AG20443 (cell line): Measurements from ENCODE around the gene PSTPIP2.
"Not testable (repeated sequence)": the region's sequence is repeated elsewhere in the genome, so short reads cannot be mapped to it uniquely, and the experiment has no call there.

Experiments used
- DNase-seq: peaks from one replicate; pipeline ENCODE4 v3.0.0; 2012; ENCODE audit warnings: low spot score, mixed read lengths

The PSTPIP2 gene

DNA sequence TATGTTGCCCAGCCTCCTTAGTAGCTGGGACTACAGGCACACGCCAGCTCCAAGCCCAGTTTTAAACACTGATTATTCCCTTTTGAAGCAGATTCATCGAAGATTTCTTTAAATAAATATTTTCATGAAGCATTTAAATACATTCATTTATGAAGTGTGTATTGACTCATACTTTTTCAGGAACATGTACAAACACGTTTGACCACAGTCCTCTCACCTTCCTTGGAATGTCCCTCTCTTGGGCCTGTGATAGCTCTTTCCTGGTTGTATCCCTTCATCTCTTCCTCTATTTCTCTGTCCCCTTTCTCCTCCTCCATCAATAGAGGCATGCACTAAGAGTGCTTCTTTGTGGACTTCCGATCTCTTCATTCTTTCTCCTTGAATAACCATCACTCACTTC lies 2.5 kb downstream of the PSTPIP2 start:
- no peak for DNase-seq

DNA sequence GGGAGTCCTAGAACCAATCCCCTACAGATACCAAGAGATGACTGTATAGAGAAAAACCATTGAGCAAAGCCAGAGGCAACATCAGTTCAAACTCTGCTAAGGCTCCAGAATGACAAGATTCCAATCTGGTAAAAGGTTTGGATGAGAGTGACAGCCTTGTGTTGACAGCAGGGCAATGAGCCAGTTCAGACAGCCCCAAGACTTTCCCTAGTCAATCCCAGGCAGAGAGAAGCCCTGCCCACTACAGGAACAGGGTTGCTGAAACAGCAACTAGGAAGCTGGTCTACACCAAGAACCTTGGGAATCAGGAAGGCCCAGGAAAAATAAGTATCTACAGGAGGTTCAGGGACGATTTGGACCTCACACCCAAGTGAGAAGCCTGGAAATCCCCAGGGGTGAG lies 3.3 kb downstream of the PSTPIP2 start:
- no peak for DNase-seq

DNA sequence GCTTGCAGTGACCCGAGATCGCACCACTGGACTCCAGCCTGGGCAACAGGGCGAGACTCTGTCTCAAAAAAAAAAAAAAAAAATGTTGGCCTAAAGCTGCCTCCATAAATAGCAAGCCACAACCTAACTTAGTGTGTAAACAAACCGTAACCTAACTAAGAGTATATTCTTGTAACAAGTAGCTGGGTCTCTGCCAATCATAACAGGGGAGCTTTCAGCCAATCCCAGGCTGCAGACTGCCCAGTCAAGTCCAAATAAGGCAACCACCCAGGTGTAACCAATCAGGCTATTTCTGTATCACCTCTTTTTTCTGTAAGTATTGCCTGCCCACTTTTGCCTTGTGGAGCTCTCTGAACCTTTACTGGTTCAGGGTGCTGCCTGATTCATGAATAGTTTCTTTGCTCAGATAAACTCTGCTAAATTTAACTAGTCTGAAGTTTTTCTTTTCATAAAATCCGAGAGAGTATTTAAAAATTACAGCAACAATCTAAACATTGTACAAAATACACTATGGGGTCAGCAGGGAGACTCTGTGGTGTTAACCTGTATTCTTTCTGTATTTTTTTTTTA lies 4.5 kb downstream of the PSTPIP2 start:
- DNase-seq: no peak

GRCh38 chr18:46062781-46063180 lies 9.3 kb downstream of the PSTPIP2 start:
- DNase-seq: no peak

GRCh38 chr18:46061796-46062195 lies 10.3 kb downstream of the PSTPIP2 start:
- no peak for DNase-seq

DNA sequence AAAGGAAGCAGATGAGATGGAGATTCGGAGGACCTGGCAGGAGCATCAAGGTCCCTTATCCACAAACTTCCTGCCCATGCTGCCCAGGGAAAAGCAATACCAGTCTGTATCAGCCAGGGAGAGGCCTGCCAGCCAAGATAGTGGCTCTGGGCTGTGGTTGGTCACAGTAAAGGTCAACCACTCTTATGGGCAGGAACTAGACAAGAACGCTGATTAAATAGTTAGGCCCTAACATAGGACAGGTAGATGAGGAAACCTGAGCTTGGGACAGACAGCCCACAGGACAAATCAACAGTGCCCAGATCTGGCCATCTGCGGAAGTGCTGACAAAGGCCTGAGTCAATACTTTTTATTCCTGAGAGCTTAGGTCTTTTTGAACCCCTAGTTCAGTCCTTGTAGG lies 10.7 kb downstream of the PSTPIP2 start:
- no peak for DNase-seq

DNA sequence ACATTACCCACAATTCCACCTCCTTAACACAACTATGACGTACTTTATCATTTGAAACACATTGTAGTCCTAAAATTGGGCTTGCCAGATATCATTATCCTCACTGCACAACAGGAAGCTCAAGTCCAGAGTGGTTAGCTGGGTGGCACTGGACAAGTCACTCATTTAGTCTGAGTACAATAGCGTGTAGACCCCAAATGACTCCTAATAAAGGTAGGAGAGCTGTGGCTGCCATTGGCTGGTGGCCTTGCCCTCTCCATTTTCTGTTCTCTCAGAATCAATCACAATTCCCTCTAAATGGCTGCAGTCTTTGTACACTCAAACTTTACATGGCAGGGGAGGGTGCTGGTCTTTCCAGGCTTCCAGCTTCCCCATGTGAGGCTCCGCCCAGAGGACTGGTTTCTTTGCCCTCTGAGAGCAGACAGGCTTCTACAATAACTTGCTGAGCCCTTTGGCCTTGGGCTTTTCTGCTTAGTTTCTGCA lies 11.7 kb downstream of the PSTPIP2 start:
- no peak for DNase-seq

DNA sequence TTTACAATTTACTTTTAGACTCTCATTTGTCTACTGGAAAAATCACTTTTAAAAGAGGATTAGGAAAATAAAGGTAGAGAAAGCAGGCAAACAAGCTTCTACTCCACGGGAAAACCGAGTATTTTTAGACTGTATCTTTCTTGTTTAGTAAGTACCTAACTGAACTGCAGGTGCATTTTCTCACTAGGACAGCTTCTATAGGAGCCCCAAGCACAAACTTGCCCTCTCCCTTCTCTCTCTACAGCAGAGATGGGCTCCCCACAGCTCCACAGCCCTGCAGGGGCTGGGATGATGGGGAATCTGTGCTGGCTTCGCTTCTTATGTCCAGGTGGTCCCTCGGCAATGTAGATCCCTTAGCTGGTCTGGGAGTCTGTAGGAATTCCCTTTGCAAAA lies 16.2 kb downstream of the PSTPIP2 start:
- DNase-seq: no peak

DNA sequence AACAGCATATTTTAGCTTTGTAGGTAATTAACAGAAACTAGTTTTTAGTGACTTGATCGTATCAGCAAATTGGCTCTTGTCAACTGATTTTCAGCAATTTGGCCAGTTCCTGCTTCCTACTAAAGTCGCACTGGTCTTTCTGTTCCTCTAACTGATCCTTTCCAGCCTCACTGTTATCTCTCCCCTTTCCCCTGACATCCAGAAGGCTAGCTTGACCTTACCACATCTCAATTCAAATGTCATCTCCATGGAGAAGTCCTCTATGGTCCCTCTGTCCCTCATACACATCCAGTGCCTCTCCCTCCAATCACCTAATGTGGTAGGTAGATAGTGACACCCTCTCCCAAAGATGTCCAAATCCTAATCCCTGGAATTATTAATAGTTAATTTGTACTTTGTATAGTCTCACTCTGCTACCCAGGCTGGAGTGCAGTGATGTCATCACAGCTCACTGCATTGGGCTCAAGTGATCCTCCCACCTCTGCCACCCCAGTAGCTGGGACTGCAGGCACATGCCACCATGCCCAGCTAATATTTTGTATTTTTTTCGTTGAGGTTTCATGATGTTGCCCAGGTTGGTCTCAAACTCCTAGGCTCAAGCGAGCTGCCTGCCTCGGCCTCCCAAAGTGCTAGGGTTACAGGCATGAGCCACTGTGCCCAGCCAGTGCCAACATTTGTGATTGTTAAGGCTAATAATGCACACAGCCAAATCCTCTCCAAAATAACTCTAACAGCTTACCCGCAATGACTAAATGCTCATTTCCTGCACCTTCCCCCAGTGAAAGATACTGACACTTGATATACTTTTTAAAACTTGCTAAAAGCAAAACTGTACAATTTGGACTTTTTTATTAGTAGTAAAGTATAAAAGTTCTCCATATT lies 16.9 kb downstream of the PSTPIP2 start:
- no peak for DNase-seq

GRCh38 chr18:46053368-46054095 lies 18.5 kb downstream of the PSTPIP2 start:
- DNase-seq: no peak

GRCh38 chr18:46051731-46052461 lies 20.2 kb downstream of the PSTPIP2 start:
- DNase-seq: peak; percentile 57

- DNase-seq: no peak
Observed at GRCh38 chr18:46050268-46050667, 21.8 kb downstream of the PSTPIP2 start.

- DNase-seq: no peak
Observed at GRCh38 chr18:46048641-46049040, 23.4 kb downstream of the PSTPIP2 start.

DNA sequence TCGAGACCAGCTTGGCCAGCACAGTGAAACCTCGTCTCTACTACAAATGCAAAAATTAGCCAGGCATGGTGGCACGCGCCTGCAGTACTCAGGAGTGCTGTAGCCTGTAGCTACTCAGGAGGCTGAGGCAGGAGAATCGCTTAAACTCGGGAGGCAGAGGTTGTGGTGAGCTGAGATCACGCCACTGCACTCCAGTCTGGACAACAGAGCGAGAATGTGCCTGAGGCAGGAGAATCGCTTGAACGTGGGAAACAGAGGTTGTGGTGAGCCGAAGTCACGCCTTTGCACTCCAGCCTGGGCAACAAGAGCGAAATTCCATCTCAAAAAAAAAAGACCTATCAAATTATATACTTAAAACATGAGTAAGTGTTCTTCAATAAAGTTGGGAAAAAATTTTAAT lies 24.7 kb downstream of the PSTPIP2 start:
- not testable (repeated sequence) for DNase-seq

GRCh38 chr18:46046688-46047087 lies 25.4 kb downstream of the PSTPIP2 start:
- no peak for DNase-seq

- DNase-seq: no peak
Observed at GRCh38 chr18:46046126-46046525, 25.9 kb downstream of the PSTPIP2 start.

- DNase-seq: peak; percentile 64
Observed at GRCh38 chr18:46042571-46043123, 29.4 kb downstream of the PSTPIP2 start.

DNA sequence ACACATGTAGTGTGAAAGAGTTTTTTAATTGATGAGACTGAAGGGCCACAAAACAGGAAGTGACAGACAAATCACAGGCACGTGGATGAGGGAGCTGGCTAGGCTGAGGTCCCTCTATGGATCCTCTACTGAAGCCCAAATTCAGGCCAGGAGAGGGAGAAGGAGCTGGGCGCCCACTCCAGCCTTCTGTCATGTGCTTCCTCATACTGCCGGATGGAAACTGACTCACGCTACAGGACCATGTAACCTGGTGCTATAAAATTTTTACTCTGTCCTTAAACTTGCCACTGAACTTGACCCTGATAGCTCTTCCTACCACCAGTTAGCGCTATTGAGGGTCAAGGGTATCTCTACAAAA lies 31.3 kb downstream of the PSTPIP2 start:
- no peak for DNase-seq

- no peak for DNase-seq
Observed at GRCh38 chr18:46040033-46040746, 31.9 kb downstream of the PSTPIP2 start.

GRCh38 chr18:46037512-46038305 lies 34.4 kb downstream of the PSTPIP2 start:
- no peak for DNase-seq
